Esophagus (tissue), 2 donors: ENCODE measurements around the gene CSNK2A1. TPM values are rescaled to one million over a fixed set of nuclear protein-coding genes. Genes with fewer than 3 reads are reported as not detected.

Experiments used
- H3K27ac ChIP-seq, 2 donors: one replicate each; pipeline ENCODE4 v1.5.1; 2013; ENCODE audit warnings: low read depth in 2 of 2, mild to moderate bottlenecking in 2 of 2, inconsistent platforms in 1 of 2, low read length in 1 of 2, moderate library complexity in 1 of 2
- H3K27me3 ChIP-seq, 2 donors: one replicate each; pipeline ENCODE4 v1.6.1; 2013; ENCODE audit warnings: low read length in 2 of 2, control low read depth in 1 of 2, mild to moderate bottlenecking in 1 of 2; ENCODE audit not compliant: insufficient read depth in 2 of 2, control insufficient read depth in 1 of 2
- H3K36me3 ChIP-seq, 2 donors: one replicate each; pipeline ENCODE4 v1.6.1; 2013; ENCODE audit warnings: low read length in 1 of 2; ENCODE audit not compliant: control insufficient read depth in 2 of 2, insufficient read depth in 2 of 2
- H3K4me1 ChIP-seq, 2 donors: one replicate each; pipeline ENCODE4 v1.6.1; 2013; ENCODE audit warnings: low read length in 1 of 2; ENCODE audit not compliant: control insufficient read depth in 2 of 2, insufficient read depth in 2 of 2
- H3K4me3 ChIP-seq, 2 donors: one replicate each; pipeline ENCODE4 v1.5.1; 2013; ENCODE audit warnings: low read length in 2 of 2, mild to moderate bottlenecking in 2 of 2, low read depth in 1 of 2, moderate library complexity in 1 of 2
- H3K9me3 ChIP-seq, 2 donors: one replicate each; pipeline ENCODE4 v1.6.1; 2013; ENCODE audit warnings: mild to moderate bottlenecking in 2 of 2, low read depth in 1 of 2, low read length in 1 of 2, moderate library complexity in 1 of 2; ENCODE audit not compliant: control insufficient read depth in 2 of 2, insufficient read depth in 1 of 2
- WGBS, 2 donors: extraction: QIAGEN DNeasy Blood & Tissue Kit; methylation state at CpG; one replicate each; pipeline ENCODE4 v1.1.7; 2013; 5-methylcytosine and 5-hydroxymethylcytosine counted together
- polyA plus RNA-seq, 2 donors: library from polyadenylated mRNA; stranded (reverse); fragments of 200-250 nt; gene quantifications; one replicate each; pipeline ENCODE4 v1.2.3, GENCODE V29; 2013
- donor health status: healthy with polysubstance abuse.
- donor health status: Bipolar disorder and iron deficiency.

Gene CSNK2A1
- polyA plus RNA-seq, 2 donors = 22.2 to 31.7 TPM

GRCh38 chr20:577167-577791 lies 33.7 kb upstream of the CSNK2A1 start:
- 62 to 67% methylated on average over 12 of the region's 12 CpGs for WGBS, 2 donors
- Histone ChIP-seq H3K27ac (no peak overlapping the region), H3K36me3 (no peaks in the 10 kb centered on the region), H3K4me3 (no peak overlapping the region), H3K9me3 (no peaks in the 10 kb centered on the region), H3K4me1 (peaks cover 0 to under 1% of the 10 kb centered on the region in 2 donors), H3K27me3 (peaks cover 0 to 4% of the 10 kb centered on the region in 2 donors)

GRCh38 chr20:576156-576555 lies 32.6 kb upstream of the CSNK2A1 start:
- Histone ChIP-seq H3K9me3 (no peaks in the 10 kb centered on the region), H3K4me3 (no peak overlapping the region), H3K27me3 (peaks cover 0 to 4% of the 10 kb centered on the region in 2 donors), H3K4me1 (peaks cover 0 to 4% of the 10 kb centered on the region in 2 donors), H3K36me3 (no peaks in the 10 kb centered on the region), H3K27ac (no peak overlapping the region)
- WGBS, 2 donors = 53 to 54% methylated on average over 3 of the region's 3 CpGs

GRCh38 chr20:575230-575629 lies 31.6 kb upstream of the CSNK2A1 start:
- no peak overlapping the region for H3K27ac ChIP-seq
- peaks cover 0 to 4% of the 10 kb centered on the region in 2 donors for H3K4me1 ChIP-seq
- 90 to 92% methylated on average over 3 of the region's 3 CpGs for WGBS, 2 donors
- peaks cover 0 to 4% of the 10 kb centered on the region in 2 donors for H3K27me3 ChIP-seq
- no peak overlapping the region for H3K4me3 ChIP-seq
- H3K9me3 ChIP-seq = no peaks in the 10 kb centered on the region
- no peaks in the 10 kb centered on the region for H3K36me3 ChIP-seq

GRCh38 chr20:574297-574942 lies 30.8 kb upstream of the CSNK2A1 start:
- no peaks in the 10 kb centered on the region for H3K36me3 ChIP-seq
- H3K4me1 ChIP-seq = peaks cover 0 to 4% of the 10 kb centered on the region in 2 donors
- H3K27me3 ChIP-seq = peaks cover 0 to 4% of the 10 kb centered on the region in 2 donors
- no peak overlapping the region for H3K27ac ChIP-seq
- no peak overlapping the region for H3K4me3 ChIP-seq
- H3K9me3 ChIP-seq = no peaks in the 10 kb centered on the region
- 46 to 49% methylated on average over 15 of the region's 15 CpGs for WGBS, 2 donors

GRCh38 chr20:573414-574296 lies 30.1 kb upstream of the CSNK2A1 start:
- Histone ChIP-seq H3K27ac (no peak overlapping the region), H3K27me3 (peaks cover 0 to 4% of the 10 kb centered on the region in 2 donors), H3K9me3 (no peaks in the 10 kb centered on the region), H3K4me3 (no peak overlapping the region), H3K4me1 (peaks cover 0 to 4% of the 10 kb centered on the region in 2 donors), H3K36me3 (no peaks in the 10 kb centered on the region)
- 63 to 68% methylated on average over 12 of the region's 12 CpGs for WGBS, 2 donors

GRCh38 chr20:572727-573126 lies 29.1 kb upstream of the CSNK2A1 start:
- H3K27ac ChIP-seq = no peak overlapping the region
- H3K4me1 ChIP-seq = peaks cover 0 to 4% of the 10 kb centered on the region in 2 donors
- H3K9me3 ChIP-seq = no peaks in the 10 kb centered on the region
- H3K27me3 ChIP-seq = peaks cover 0 to 7% of the 10 kb centered on the region in 2 donors
- WGBS, 2 donors = 39 to 50% methylated on average over 7 of the region's 7 CpGs
- no peaks in the 10 kb centered on the region for H3K36me3 ChIP-seq
- no peak overlapping the region for H3K4me3 ChIP-seq

GRCh38 chr20:571754-572441 lies 28.3 kb upstream of the CSNK2A1 start:
- Histone ChIP-seq H3K9me3 (no peaks in the 10 kb centered on the region), H3K27ac (no peak overlapping the region), H3K27me3 (peaks cover 0 to 7% of the 10 kb centered on the region in 2 donors), H3K36me3 (no peaks in the 10 kb centered on the region), H3K4me1 (peaks cover 0 to 6% of the 10 kb centered on the region in 2 donors), H3K4me3 (no peak overlapping the region)
- WGBS, 2 donors = 14 to 20% methylated on average over 24 of the region's 24 CpGs

- 54 to 60% methylated on average over 14 of the region's 14 CpGs for WGBS, 2 donors
- Histone ChIP-seq H3K27me3 (peaks cover 0 to 3% of the 10 kb centered on the region in 2 donors), H3K4me1 (peaks cover 0 to 6% of the 10 kb centered on the region in 2 donors), H3K4me3 (no peak overlapping the region), H3K9me3 (no peaks in the 10 kb centered on the region), H3K36me3 (no peaks in the 10 kb centered on the region), H3K27ac (no peak overlapping the region)
These were observed 25.3 kb upstream of the CSNK2A1 start for GRCh38 chr20:568673-569415.
